Cardiac muscle cell (in vitro differentiated cells and primary cell): Measurements from ENCODE around the gene AGAP2. TPM values are rescaled to one million over a fixed set of nuclear protein-coding genes. Genes with fewer than 3 reads are reported as not detected.

ENCODE experiments used
- DNase-seq, 2 donors: peaks; one replicate each; pipeline versions ENCODE4 v3.0.0 to v3.0.0-alpha.2; 2010 to 2017; ENCODE audit warnings: low read depth in 1 of 2, low spot score in 1 of 2
- H3K27ac ChIP-seq: fragments of 200-600 bp; sonication (generic); 2 replicates; pipeline ENCODE4 v1.5.1; 2016
- H3K27me3 ChIP-seq: fragments of 200-600 bp; sonication (generic); 2 replicates; pipeline ENCODE4 v1.6.0; 2016; ENCODE audit warnings: control low read depth
- H3K36me3 ChIP-seq: fragments of 200-600 bp; sonication (generic); 2 replicates; pipeline ENCODE4 v1.5.1; 2016; ENCODE audit warnings: control low read depth
- H3K4me1 ChIP-seq: fragments of 200-600 bp; sonication (generic); 2 replicates; pipeline ENCODE4 v1.8.1; 2017; ENCODE audit warnings: low read depth, mild to moderate bottlenecking, mixed run types
- H3K4me3 ChIP-seq: fragments of 200-600 bp; sonication (generic); 2 replicates; pipeline ENCODE4 v1.5.1; 2016; ENCODE audit warnings: mild to moderate bottlenecking
- H3K9me3 ChIP-seq: fragments of 200-600 bp; sonication (generic); 2 replicates; pipeline ENCODE4 v1.5.1; 2017; ENCODE audit warnings: low read depth, mild to moderate bottlenecking, control low read depth
- CTCF ChIP-seq: IDR thresholded peaks from 2 replicates; pipeline ENCODE4 v1.5.1; 2012; ENCODE audit warnings: low read depth, mild to moderate bottlenecking, low read length
- polyA plus RNA-seq: library from polyadenylated mRNA; unstranded; fragments of >200 nt; fragmentation: Nextera tagmentation; extraction: Ambion mirVana; gene quantifications from 2 replicates; pipeline ENCODE4 v1.2.1, GENCODE V29; 2016
- total RNA-seq: library from RNA; depleted of rRNA; stranded (reverse); fragments of >200 nt; gene quantifications from 2 replicates; pipeline ENCODE4 v1.2.3, GENCODE V29; 2016

AGAP2 gene
- total and polyA plus RNA-seq, 2 experiments from 2014 or later, result 0.10 to 0.33 TPM

- Histone ChIP-seq H3K9me3 (no peaks in the 10 kb centered on the region), H3K4me1 (peaks cover 5% of the 10 kb centered on the region), H3K36me3 (no peaks in the 10 kb centered on the region), H3K4me3 (peak overlapping the region; percentile 24), H3K27me3 (peaks cover 100% of the 10 kb centered on the region), H3K27ac (no peak overlapping the region)
- peak; percentile 21 to 43 for DNase-seq
- TF ChIP-seq CTCF, result peak; percentile 37
Observed at GRCh38 chr12:57737467-57738460, 778 bp downstream of the AGAP2 start.

DNA sequence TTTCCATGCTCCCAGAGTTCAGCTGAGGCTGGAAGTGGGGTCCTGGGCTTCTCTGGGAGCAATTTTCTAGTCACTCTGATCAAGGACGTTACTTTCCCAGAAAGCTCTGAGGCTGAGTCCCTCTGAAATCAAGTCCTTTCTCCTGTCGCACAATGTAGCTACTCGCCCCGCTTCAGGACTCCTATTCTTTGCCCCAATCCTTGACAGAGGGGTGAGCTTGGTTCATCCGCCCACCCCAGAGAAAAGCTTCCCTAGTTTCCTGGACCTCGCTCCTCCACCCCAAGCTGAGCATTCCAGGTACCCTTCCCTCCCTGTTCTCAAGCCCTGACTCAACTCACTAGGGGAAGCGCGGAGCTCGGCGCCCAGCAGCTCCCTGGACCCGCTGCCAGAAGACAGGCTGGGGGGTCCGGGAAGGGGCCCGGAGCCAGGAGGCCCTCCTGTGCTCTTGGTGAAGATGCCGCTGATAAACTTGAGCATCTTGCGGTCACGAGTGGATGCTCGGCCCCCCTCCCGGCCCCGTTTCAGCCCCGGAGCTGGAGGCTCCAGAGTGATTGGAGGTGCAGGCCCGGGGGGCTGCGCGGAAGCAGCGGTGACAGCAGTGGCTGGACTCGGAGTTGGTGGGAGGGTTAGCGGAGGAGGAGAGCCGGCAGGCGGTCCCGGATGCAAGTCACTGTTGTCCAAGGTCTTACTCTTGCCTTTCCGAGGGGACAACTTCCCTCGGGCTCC lies 1.6 kb downstream of the AGAP2 start:
- Histone ChIP-seq H3K4me1 (peaks cover 5% of the 10 kb centered on the region), H3K4me3 (no peak overlapping the region), H3K36me3 (no peaks in the 10 kb centered on the region), H3K9me3 (no peaks in the 10 kb centered on the region), H3K27me3 (peaks cover 100% of the 10 kb centered on the region), H3K27ac (no peak overlapping the region)
- no peak for DNase-seq
- no peak for TF ChIP-seq CTCF

DNA sequence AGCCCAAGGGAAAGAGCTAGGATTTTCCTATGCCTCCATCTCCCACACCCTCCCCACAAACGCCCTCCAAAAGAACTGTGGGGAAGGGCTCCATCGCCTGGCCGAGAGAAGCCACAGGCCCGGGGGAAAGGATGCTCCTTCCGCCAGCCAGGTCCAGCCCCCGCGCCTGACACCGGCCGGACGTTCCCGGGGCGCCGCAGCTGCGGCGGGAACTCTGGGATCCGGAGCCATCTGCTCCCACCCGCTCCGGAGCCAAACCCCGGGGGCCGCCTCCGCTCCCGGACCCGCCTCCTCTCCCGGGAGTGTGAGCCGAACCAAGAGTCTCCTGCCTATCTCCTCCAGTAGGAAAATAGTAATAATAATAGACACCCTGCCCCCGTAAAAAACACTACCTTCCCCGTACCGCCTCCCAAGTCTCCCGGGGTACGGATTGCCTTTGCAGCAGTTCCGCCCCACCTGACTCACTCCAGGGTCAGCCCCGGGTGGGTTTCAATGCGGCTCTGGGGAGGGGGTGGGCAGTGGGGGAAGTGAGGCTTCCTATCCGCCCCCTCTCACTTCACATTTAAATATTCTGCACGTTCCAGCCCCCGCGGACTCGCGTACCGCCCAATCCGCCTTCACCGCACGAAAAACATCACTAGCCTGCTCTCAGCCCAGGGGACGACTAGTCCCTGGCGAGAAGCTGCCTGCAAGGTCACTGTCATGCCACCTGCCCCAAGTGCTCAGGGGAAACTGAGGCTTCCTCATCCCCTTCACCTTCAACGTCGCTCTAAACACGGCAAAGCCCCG lies 2.4 kb downstream of the AGAP2 start:
- Histone ChIP-seq H3K36me3 (no peaks in the 10 kb centered on the region), H3K4me1 (peaks cover 5% of the 10 kb centered on the region), H3K27me3 (peaks cover 100% of the 10 kb centered on the region), H3K27ac (no peak overlapping the region), H3K9me3 (no peaks in the 10 kb centered on the region), H3K4me3 (no peak overlapping the region)
- peak; percentile 44 to 49 for DNase-seq
- peak; percentile 40 for TF ChIP-seq CTCF

DNA sequence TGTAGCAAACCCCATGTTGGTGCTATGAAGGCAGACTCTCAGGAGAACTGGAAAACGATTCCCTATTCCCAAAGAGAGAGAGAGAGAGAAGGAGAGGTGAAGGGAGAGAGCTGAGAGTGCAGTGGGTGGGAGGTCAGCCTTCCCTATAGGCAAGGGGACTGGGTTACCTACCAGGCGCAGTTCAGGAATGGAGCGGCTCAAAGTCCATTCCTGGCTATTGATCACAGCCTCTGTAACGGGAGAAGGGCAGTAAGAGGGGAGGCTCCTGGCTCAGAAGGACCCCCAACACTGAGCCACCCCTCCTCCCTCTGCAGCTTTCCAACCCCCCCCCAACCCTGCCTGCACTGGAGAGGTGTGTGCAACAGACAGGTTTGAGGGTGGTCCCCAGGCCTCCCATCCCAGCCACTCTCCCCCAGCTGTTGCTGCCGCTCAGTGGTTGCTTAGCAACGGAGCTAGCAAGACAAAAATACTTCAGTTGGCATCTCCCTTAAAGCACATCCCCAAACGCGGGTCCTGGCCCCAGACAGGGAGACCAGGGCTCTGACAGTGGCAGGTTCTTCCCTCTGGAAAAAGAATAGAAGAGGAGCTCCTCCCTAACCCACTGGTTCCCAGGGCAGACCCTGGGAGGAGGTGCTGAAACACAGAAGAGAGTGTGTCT lies 3.2 kb downstream of the AGAP2 start:
- Histone ChIP-seq H3K4me3 (no peak overlapping the region), H3K36me3 (no peaks in the 10 kb centered on the region), H3K27ac (no peak overlapping the region), H3K9me3 (no peaks in the 10 kb centered on the region), H3K27me3 (peaks cover 100% of the 10 kb centered on the region), H3K4me1 (peaks cover 5% of the 10 kb centered on the region)
- no peak for DNase-seq
- TF ChIP-seq CTCF, result no peak

GRCh38 chr12:57734591-57734990 lies 4.0 kb downstream of the AGAP2 start:
- DNase-seq, result no peak
- TF ChIP-seq CTCF, result no peak
- Histone ChIP-seq H3K36me3 (no peaks in the 10 kb centered on the region), H3K9me3 (no peaks in the 10 kb centered on the region), H3K27me3 (peaks cover 100% of the 10 kb centered on the region), H3K27ac (no peak overlapping the region), H3K4me1 (peaks cover 5% of the 10 kb centered on the region), H3K4me3 (no peak overlapping the region)
